WI38 (cell line): ENCODE results near the gene KCNIP2.

ENCODE experiments used
- H3K4me3 ChIP-seq: 2 replicates; pipeline ENCODE4 v1.5.1; 2011; ENCODE audit warnings: low read depth, mild to moderate bottlenecking, control low read depth, low read length
- CTCF ChIP-seq: IDR thresholded peaks from 2 replicates; pipeline ENCODE4 v1.5.1; 2012; ENCODE audit warnings: low read depth, mild to moderate bottlenecking, control low read depth, low read length

KCNIP2 gene

GRCh38 chr10:101838416-101838970, 5.1 kb downstream of the KCNIP2 start:
- no peak overlapping the region for H3K4me3 ChIP-seq
- no peak for TF ChIP-seq CTCF

- TF ChIP-seq CTCF: no peak
- H3K4me3 ChIP-seq: no peak overlapping the region
These were observed 5.9 kb downstream of the KCNIP2 start for GRCh38 chr10:101837748-101838147.

- no peak for TF ChIP-seq CTCF
- no peak overlapping the region for H3K4me3 ChIP-seq
These were observed 8.2 kb downstream of the KCNIP2 start for GRCh38 chr10:101835362-101835761.

- TF ChIP-seq CTCF: no peak
- no peak overlapping the region for H3K4me3 ChIP-seq
These were observed 9.3 kb downstream of the KCNIP2 start for GRCh38 chr10:101834341-101834740.

- TF ChIP-seq CTCF: no peak
- no peak overlapping the region for H3K4me3 ChIP-seq
These were observed 10.1 kb downstream of the KCNIP2 start for GRCh38 chr10:101833466-101833865.

GRCh38 chr10:101832325-101832771, 11.3 kb downstream of the KCNIP2 start:
- TF ChIP-seq CTCF: no peak
- no peak overlapping the region for H3K4me3 ChIP-seq

GRCh38 chr10:101831169-101831811, 12.3 kb downstream of the KCNIP2 start:
- H3K4me3 ChIP-seq: peak overlapping the region; percentile 35
- no peak for TF ChIP-seq CTCF
